K562 (cell line): ENCODE results near the gene MPIG6B. TPM values are rescaled to one million over a fixed set of nuclear protein-coding genes. Genes with fewer than 3 reads are reported as not detected.

ENCODE experiments used
- CBX1 ChIP-seq: sonication (generic); IDR thresholded peaks from 2 replicates; pipeline ENCODE4 v1.6.1; 2016; ENCODE audit warnings: antibody characterized with exemption, low read depth, mild to moderate bottlenecking
- CHD1 ChIP-seq: fragments of 200-600 bp; sonication (generic); IDR thresholded peaks from one replicate; pipeline ENCODE4 v1.6.1; 2012; ENCODE audit warnings: mild to moderate bottlenecking, moderate library complexity, low read length, inconsistent platforms
- EHMT2 ChIP-seq: fragments of 450-650 bp; IDR thresholded peaks from 2 replicates; pipeline ENCODE4 v1.6.1; 2018; ENCODE audit warnings: antibody characterized with exemption
- FOXA3 ChIP-seq, 2 experiments: fragments of 450-650 bp in 1 of 2; sonication (generic) in 1 of 2; formaldehyde crosslinking; IDR thresholded peaks in 1 of 2; conservative IDR thresholded peaks in 1 of 2; 2 replicates each; pipeline versions ENCODE4 v1.4.0 to v1.8.0; 2020 to 2022; ENCODE audit warnings: mild to moderate bottlenecking in 2 of 2, missing genetic modification reagents in 1 of 2
- GABPA ChIP-seq: fragments of 200-800 bp; sonication (Bioruptor generic); conservative IDR thresholded peaks from 2 replicates; pipeline ENCODE4 v1.6.1; 2016; ENCODE audit warnings: low read depth, missing genetic modification characterization, missing compliant biosample characterization
- GTF2A2 ChIP-seq: IDR thresholded peaks from 2 replicates; pipeline ENCODE4 v1.6.1; 2016; ENCODE audit warnings: mild to moderate bottlenecking, missing genetic modification characterization, missing compliant biosample characterization
- MAZ ChIP-seq, 2 experiments: fragments of 450-650 bp in 1 of 2; sonication (generic) in 1 of 2; formaldehyde crosslinking; IDR thresholded peaks in 1 of 2; conservative IDR thresholded peaks in 1 of 2; 2 replicates each; pipeline versions ENCODE4 v1.4.0 to v1.5.0; 2020; ENCODE audit warnings: mild to moderate bottlenecking in 1 of 2, missing genetic modification reagents in 1 of 2
- POLR2G ChIP-seq: fragments of 200-400 bp; formaldehyde crosslinking; IDR thresholded peaks from 2 replicates; pipeline ENCODE4 v1.6.1; 2017; ENCODE audit warnings: low read depth, mild to moderate bottlenecking, antibody characterized with exemption, low read length, moderate library complexity
- SAP30 ChIP-seq: fragments of 200-600 bp; sonication (generic); IDR thresholded peaks from 2 replicates; pipeline ENCODE4 v1.6.1; 2012; ENCODE audit warnings: borderline replicate concordance, low read depth, mild to moderate bottlenecking, moderate library complexity, low read length, control low read depth, inconsistent platforms; ENCODE audit not compliant: insufficient read depth, poor library complexity, severe bottlenecking
- ZNF146 ChIP-seq: IDR thresholded peaks from one replicate; pipeline ENCODE4 v1.6.1; 2018; ENCODE audit warnings: missing compliant biosample characterization; ENCODE audit not compliant: unreplicated experiment
- ZNF239 ChIP-seq: fragments of 250-450 bp; sonication (Bioruptor Pico); IDR thresholded peaks from 2 replicates; pipeline ENCODE4 v1.4.0; 2020; ENCODE audit warnings: mild to moderate bottlenecking
- ZNF57 ChIP-seq: fragments of 450-650 bp; formaldehyde crosslinking; IDR thresholded peaks from 2 replicates; pipeline ENCODE4 v1.4.0; 2020; ENCODE audit warnings: mild to moderate bottlenecking, moderate library complexity
- polyA plus RNA-seq, 8 experiments: library from polyadenylated mRNA; depleted of rRNA in 4 of 8; stranded (reverse) in 5 of 8; unstranded in 3 of 8; fragments of >200 nt; fragmentation: Nextera tagmentation in 2 of 8; fragmentation: Illumina TruSeq in 1 of 8; extraction: Ambion mirVana in 2 of 8; extraction: Trizol in 1 of 8; gene quantifications; 2 replicates each; pipeline versions ENCODE4 v1.2.1 to v1.2.3, GENCODE V29; 2011 to 2014; ENCODE audit warnings: inconsistent platforms in 1 of 8, missing spikeins in 1 of 8
- total RNA-seq, 7 experiments: library from RNA; depleted of rRNA in 6 of 7; stranded (reverse); fragments of >200 nt in 6 of 7; fragmentation: Illumina TruSeq in 2 of 7; extraction: Trizol in 2 of 7; gene quantifications; 2 replicates each; pipeline versions ENCODE4 v1.2.1 to v1.2.3, GENCODE V29; 2011 to 2021; ENCODE audit warnings: low replicate concordance in 1 of 7
- TF ChIP-seq, protein P1 (sequence below): sonication (generic); formaldehyde crosslinking; IDR thresholded peaks from 2 replicates; pipeline ENCODE4 v1.8.0; 2023; ENCODE audit warnings: mild to moderate bottlenecking, missing genetic modification reagents
- TF ChIP-seq, protein P2 (sequence below), 2 experiments: IDR thresholded peaks; 2 replicates each; pipeline ENCODE4 v1.6.1; 2012; ENCODE audit warnings: improper control_type of control experiment in 2 of 2, low read depth in 2 of 2, low read length in 2 of 2, borderline replicate concordance in 1 of 2
- TF ChIP-seq, protein P3 (sequence below): sonication (generic); formaldehyde crosslinking; IDR thresholded peaks from 2 replicates; pipeline ENCODE4 v1.8.1; 2023; ENCODE audit warnings: missing genetic modification reagents, mild to moderate bottlenecking, borderline replicate concordance

Gene MPIG6B
- total and polyA plus RNA-seq, 9 of the 15 experiments (the other 6 are each of a cell fraction or from before 2014, with no cell fraction given): 0.11 to 1.2 (median 0.28) TPM; not detected in 1

DNA sequence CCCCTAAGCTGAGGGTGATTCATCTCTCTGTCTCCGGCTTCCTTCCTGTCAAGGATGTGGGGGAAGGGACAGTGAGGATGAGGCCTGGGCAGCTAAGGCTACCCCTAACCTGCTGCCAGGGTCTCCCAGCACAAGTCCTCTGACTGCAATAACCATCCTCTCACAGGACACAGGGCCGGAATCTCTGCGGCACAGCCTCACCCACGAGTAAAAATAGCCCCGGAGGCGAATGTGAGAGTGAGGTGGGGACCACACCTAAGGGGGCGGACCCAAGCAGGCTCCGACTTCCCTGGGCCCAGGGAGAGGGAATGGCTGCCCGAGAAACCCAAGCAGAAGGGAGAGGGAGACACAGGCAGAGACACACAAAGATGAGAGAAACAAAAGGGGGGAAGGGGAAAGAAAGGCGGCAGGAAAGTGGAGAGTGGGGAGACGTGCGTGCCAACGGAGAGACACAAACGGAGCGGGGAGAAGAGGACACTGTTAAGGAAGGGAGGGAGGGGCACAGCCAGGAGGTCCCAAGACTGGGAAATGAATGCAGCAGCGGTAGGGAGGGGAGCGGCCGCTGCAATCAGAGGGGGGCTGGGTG, 11.7 kb downstream of the MPIG6B start (continued):
- TF ChIP-seq, protein P1, sequence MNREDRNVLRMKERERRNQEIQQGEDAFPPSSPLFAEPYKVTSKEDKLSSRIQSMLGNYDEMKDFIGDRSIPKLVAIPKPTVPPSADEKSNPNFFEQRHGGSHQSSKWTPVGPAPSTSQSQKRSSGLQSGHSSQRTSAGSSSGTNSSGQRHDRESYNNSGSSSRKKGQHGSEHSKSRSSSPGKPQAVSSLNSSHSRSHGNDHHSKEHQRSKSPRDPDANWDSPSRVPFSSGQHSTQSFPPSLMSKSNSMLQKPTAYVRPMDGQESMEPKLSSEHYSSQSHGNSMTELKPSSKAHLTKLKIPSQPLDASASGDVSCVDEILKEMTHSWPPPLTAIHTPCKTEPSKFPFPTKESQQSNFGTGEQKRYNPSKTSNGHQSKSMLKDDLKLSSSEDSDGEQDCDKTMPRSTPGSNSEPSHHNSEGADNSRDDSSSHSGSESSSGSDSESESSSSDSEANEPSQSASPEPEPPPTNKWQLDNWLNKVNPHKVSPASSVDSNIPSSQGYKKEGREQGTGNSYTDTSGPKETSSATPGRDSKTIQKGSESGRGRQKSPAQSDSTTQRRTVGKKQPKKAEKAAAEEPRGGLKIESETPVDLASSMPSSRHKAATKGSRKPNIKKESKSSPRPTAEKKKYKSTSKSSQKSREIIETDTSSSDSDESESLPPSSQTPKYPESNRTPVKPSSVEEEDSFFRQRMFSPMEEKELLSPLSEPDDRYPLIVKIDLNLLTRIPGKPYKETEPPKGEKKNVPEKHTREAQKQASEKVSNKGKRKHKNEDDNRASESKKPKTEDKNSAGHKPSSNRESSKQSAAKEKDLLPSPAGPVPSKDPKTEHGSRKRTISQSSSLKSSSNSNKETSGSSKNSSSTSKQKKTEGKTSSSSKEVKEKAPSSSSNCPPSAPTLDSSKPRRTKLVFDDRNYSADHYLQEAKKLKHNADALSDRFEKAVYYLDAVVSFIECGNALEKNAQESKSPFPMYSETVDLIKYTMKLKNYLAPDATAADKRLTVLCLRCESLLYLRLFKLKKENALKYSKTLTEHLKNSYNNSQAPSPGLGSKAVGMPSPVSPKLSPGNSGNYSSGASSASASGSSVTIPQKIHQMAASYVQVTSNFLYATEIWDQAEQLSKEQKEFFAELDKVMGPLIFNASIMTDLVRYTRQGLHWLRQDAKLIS (CRISPR knock-in tag): no peak
- no peak for TF ChIP-seq ZNF146 (CRISPR knock-in tag)
- peak in 1 of 2 experiments; percentile 70 for TF ChIP-seq MAZ (CRISPR knock-in tag; conservative IDR thresholded peaks at IDR 0.05 in 1 of 2, IDR thresholded peaks at IDR 0.05 in 1 of 2)
- TF ChIP-seq, protein P2, sequence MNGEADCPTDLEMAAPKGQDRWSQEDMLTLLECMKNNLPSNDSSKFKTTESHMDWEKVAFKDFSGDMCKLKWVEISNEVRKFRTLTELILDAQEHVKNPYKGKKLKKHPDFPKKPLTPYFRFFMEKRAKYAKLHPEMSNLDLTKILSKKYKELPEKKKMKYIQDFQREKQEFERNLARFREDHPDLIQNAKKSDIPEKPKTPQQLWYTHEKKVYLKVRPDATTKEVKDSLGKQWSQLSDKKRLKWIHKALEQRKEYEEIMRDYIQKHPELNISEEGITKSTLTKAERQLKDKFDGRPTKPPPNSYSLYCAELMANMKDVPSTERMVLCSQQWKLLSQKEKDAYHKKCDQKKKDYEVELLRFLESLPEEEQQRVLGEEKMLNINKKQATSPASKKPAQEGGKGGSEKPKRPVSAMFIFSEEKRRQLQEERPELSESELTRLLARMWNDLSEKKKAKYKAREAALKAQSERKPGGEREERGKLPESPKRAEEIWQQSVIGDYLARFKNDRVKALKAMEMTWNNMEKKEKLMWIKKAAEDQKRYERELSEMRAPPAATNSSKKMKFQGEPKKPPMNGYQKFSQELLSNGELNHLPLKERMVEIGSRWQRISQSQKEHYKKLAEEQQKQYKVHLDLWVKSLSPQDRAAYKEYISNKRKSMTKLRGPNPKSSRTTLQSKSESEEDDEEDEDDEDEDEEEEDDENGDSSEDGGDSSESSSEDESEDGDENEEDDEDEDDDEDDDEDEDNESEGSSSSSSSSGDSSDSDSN (IDR thresholded peaks at IDR 0.05; ENCODE audit: borderline replicate concordance in 1 of 2, low read depth in 2 of 2, low read length in 2 of 2): 0 out of 4 replicates have a peak, but pooled peaks of 1 of the 2 experiments have one; percentile 50
- TF ChIP-seq ZNF239: no peak
- TF ChIP-seq CBX1: no peak
- TF ChIP-seq FOXA3 (CRISPR knock-in tag; conservative IDR thresholded peaks at IDR 0.05 in 1 of 2, IDR thresholded peaks at IDR 0.05 in 1 of 2): 0 out of 4 replicates have a peak, but pooled peaks of 1 of the 2 experiments have one; percentile 4
- 0 out of 2 replicates have a peak, but pooled peaks have one; percentile 73 for TF ChIP-seq ZNF57 (CRISPR knock-in tag)
- peak; percentile 56 for TF ChIP-seq SAP30
- TF ChIP-seq, protein P3, sequence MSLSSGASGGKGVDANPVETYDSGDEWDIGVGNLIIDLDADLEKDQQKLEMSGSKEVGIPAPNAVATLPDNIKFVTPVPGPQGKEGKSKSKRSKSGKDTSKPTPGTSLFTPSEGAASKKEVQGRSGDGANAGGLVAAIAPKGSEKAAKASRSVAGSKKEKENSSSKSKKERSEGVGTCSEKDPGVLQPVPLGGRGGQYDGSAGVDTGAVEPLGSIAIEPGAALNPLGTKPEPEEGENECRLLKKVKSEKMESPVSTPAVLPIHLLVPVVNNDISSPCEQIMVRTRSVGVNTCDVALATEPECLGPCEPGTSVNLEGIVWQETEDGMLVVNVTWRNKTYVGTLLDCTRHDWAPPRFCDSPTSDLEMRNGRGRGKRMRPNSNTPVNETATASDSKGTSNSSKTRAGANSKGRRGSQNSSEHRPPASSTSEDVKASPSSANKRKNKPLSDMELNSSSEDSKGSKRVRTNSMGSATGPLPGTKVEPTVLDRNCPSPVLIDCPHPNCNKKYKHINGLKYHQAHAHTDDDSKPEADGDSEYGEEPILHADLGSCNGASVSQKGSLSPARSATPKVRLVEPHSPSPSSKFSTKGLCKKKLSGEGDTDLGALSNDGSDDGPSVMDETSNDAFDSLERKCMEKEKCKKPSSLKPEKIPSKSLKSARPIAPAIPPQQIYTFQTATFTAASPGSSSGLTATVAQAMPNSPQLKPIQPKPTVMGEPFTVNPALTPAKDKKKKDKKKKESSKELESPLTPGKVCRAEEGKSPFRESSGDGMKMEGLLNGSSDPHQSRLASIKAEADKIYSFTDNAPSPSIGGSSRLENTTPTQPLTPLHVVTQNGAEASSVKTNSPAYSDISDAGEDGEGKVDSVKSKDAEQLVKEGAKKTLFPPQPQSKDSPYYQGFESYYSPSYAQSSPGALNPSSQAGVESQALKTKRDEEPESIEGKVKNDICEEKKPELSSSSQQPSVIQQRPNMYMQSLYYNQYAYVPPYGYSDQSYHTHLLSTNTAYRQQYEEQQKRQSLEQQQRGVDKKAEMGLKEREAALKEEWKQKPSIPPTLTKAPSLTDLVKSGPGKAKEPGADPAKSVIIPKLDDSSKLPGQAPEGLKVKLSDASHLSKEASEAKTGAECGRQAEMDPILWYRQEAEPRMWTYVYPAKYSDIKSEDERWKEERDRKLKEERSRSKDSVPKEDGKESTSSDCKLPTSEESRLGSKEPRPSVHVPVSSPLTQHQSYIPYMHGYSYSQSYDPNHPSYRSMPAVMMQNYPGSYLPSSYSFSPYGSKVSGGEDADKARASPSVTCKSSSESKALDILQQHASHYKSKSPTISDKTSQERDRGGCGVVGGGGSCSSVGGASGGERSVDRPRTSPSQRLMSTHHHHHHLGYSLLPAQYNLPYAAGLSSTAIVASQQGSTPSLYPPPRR: peak; percentile 91; the same call in 1 of the 2 replicates
- peak; percentile 93 for TF ChIP-seq CHD1
- peak; percentile 77 for TF ChIP-seq POLR2G
- no peak for TF ChIP-seq GTF2A2 (tag)
- no peak for TF ChIP-seq GABPA (tag)
- TF ChIP-seq EHMT2: peak; percentile 74
